Urinary bladder (tissue), 4 donors: Measurements from ENCODE around the gene HOXA7. TPM values are rescaled to one million over a fixed set of nuclear protein-coding genes. Genes with fewer than 3 reads are reported as not detected.

ENCODE experiments used
- DNase-seq: peaks from one replicate; pipeline ENCODE4 v3.0.0-alpha.2; 2015; ENCODE audit errors: extremely low spot score
- H3K27ac ChIP-seq: one replicate; pipeline ENCODE4 v1.5.1; 2013; ENCODE audit warnings: low read depth, mild to moderate bottlenecking, moderate library complexity
- H3K36me3 ChIP-seq: one replicate; pipeline ENCODE4 v1.6.1; 2013; ENCODE audit warnings: mild to moderate bottlenecking, moderate library complexity; ENCODE audit not compliant: insufficient read depth
- H3K4me1 ChIP-seq: one replicate; pipeline ENCODE4 v1.6.1; 2013; ENCODE audit warnings: mild to moderate bottlenecking, moderate library complexity; ENCODE audit not compliant: insufficient read depth
- H3K4me3 ChIP-seq: one replicate; pipeline ENCODE4 v1.5.1; 2013; ENCODE audit warnings: low read depth, low read length
- WGBS: extraction: QIAGEN DNeasy Blood & Tissue Kit; methylation state at CpG from one replicate; pipeline ENCODE4 v1.1.7; 2013; 5-methylcytosine and 5-hydroxymethylcytosine counted together
- polyA plus RNA-seq: library from polyadenylated mRNA; stranded (reverse); fragments of 200-250 nt; gene quantifications from one replicate; pipeline ENCODE4 v1.2.3, GENCODE V29; 2013
- total RNA-seq: library from RNA; depleted of rRNA; stranded (reverse); fragments of >200 nt; gene quantifications from one replicate; pipeline ENCODE4 v1.2.3, GENCODE V29; 2014
- donor health status: healthy with polysubstance abuse.
- donor health status: healthy.

HOXA7 gene
- total and polyA plus RNA-seq, 2 donors = 3.7 to 14.2 TPM

DNA sequence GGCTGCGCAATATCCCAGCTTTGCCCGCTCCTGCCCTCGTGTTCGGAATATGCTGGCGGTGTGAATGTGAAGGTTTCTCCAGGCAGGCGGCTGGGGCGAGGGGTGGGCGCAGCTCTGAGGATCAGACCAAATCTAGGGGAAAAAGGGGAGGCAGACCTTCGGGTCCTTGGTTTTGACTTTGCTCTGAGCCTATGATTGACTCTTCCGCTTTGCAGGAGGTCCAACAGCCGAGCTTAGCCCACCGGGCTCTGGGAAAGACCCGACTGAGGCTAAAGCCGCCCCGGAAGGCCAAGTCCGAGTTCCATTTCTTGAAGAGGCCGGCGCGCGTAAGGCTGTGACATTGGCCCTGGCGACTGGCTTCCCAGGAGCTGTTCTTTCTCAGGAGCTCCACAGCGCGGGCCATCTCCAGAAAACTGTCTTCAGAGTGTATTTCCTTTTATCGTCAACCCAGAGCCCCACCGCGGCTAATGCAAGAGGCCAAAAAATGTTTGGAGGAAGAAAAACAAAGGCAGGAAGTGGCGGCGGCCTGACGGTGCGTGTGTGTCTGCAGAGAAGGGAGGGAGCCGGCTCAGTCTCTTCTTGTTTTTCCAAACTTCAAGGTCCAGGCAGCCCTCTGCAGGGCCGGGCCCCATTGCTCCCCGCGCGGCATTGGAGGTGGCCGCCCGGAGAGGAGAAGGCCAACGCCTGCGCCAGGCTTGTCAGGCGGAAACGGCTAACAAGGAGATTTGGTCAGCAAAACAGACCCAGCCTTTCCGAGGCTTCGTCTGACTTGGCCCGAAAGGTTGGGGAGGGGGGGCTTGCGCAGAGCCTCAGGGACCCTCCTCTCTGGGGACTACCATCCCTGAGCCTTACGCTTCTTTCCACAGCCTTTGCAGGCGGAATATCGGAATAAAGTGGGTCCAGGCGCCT lies 32.2 kb upstream of the HOXA7 start:
- WGBS = 3% methylated on average over 49 of the region's 49 CpGs
- peaks cover 1% of the 10 kb centered on the region for H3K4me1 ChIP-seq

DNA sequence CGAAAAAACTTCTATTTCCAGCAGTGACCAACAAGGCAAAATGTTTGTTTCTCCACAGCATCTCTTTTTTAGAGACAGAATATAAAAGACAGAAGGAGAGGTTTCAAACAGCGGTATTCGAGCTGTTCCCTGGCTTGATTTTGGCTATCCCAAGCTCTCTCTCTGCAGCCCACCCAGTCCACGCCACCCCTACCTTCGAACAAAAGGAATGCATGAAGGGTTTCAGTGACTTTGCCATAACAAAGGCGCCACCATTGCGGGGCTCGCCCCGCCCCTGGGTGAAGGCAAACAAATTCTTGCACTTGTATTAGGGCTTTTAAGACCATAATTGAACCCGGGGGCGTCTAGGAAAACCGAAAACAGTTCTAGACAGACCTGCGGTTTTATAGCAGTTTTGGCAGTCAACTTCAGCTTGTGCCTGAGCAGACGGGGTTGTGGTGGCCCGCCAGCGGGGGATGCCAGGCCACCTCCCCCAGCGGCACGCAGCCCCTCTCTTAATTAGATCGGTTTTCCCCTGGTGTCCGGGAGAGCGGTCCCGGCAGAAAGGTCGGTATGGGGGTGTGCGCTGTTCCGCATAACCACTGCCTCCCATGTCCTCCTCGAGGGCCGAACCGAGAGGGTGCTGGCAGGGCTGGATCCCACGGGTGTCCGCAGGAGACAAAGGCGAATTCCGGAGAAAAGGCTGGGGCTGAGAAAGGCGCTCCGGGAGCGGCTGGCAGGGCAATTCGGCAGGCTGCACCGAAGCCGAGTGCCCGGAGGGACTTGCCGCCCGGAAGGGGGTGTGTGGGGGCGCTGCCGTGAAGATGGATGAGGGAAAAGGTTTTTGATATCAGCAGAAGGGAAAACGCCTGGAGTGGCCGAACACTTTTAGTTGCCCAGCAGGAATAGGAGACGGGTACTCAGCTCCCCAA lies 31.3 kb upstream of the HOXA7 start:
- Histone ChIP-seq H3K4me3 (peak overlapping the region; percentile 54), H3K27ac (peak overlapping the region; percentile 95), H3K4me1 (peaks cover 1% of the 10 kb centered on the region), H3K36me3 (no peaks in the 10 kb centered on the region)
- no peak for DNase-seq
- WGBS = 5% methylated on average over 46 of the region's 46 CpGs

More for the DNA sequence above, 32.2 kb upstream of the HOXA7 start:
- peak overlapping the region; percentile 95 for H3K27ac ChIP-seq
- no peak for DNase-seq
- peak overlapping the region; percentile 54 for H3K4me3 ChIP-seq
- H3K36me3 ChIP-seq = no peaks in the 10 kb centered on the region

DNA sequence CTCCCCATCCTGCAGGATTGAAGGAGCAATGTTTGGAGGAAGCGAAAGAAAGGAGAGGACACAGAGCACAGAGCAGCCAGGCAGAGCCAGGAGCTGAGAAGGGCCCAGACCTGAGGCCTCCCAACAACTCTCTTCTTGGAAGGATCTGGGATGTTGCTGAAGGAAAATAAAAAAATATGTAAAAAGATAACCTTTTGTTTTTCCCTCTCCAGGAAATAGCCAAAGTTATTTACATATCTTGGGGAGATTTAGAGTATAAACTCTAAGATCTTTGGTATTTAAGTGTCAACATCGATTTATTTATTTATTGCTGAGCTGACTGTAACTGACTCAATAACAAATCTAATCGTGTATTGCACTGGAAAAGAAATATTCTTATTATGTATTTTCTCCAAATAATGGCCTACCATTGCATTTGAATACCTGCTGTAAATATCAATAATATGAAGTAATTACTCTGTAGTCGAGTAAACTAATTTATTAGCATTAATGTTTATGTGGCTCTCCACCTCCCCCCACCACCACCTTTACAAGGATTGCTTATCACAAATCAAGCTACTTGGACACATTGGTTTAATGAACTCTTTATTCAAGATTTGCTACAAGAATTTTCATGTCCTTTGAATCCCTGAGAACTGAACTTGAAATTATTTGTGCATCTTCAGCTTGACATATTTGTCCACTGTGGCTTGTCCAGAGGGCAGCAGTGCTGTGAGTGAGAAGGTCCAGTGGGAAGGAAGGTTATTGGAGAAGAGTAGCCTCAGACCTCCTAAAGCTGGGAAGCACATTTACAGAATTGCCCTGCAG lies 30.4 kb upstream of the HOXA7 start:
- Histone ChIP-seq H3K4me1 (peaks cover 1% of the 10 kb centered on the region), H3K4me3 (peak overlapping the region; percentile 57), H3K36me3 (no peaks in the 10 kb centered on the region), H3K27ac (peak overlapping the region; percentile 97)
- DNase-seq = no peak
- 19% methylated on average over 4 of the region's 4 CpGs for WGBS

DNA sequence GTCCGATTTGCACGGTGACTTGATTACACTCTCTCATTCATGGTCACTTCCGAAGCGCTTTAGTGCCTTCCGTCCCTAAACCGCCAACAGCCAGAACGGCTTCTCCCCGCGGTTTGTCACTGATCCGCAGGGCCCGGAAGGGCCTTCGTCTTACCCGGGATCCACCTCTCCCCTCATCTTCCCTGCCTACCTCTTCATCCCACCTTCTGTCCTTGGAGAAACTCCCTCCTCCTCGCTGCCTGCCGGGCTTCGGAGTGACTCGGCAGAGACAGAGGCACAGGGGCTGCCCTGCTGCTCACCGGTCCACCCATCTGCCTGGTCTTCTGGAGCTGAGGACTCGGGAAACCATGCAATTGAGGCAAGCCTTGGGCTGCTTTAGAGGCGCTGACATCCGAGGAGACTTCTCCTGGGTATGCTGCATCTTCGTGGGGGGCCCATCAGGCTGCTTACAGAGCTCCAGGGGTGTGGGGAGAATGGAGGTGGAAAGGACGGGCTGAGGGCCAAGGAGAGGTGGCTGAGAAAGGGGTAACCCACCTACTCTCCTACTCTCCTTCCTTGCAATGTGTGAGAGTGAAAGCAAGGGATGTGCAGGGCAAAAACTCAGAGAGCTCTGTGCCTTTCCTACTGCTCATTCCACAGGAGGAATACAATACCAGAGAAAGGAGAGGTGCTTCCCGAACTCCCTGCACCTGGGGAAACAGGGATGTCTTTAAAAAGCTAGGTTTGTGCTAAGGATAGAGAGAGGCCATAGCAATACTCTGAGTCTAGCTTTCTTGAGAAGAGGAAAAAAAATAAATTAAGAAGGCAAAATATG lies 29.6 kb upstream of the HOXA7 start:
- Histone ChIP-seq H3K4me1 (peaks cover 1% of the 10 kb centered on the region), H3K27ac (peak overlapping the region; percentile 97), H3K4me3 (peak overlapping the region; percentile 57), H3K36me3 (no peaks in the 10 kb centered on the region)
- WGBS = 6% methylated on average over 24 of the region's 24 CpGs
- DNase-seq = no peak

DNA sequence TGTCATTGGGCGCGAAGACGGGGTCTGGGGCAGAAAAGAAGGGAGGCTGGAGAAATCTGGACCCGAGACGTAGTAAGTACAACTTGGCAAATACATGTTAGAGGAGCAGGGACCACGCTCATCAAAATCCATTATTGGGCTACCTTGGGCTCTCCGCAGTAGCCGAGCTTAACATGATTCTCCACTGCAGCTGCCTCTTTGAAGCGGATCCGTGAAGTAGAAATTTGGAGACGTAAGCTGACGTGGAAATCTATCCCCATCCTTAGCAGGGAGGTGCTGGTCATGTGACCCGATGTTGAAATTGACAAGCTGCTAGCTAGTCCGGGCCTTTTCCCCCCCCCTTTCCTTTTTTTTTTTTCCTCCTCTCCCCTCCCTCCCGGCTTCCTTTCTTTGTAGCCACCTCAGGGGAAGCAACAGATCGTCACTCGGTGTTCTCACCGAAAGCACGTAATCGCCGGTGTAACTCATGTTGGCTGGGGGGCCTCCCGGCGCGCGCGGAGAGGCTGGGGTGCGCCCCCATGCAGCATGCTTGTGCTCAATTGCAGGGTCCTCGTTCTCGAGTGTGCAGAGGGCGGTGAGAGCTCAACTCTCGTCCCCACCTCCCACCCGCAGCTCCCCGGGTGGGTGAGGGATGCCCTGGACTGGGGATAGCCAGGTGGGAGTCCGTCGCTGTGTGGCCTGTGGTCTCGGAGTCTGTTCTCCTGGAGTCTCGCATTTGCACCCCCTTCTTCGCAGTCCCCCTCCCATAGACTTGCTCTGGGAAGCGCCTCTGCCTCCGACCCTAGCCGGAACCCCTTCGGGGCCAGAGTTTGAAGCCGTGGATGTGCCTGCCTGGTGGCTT lies 28.8 kb upstream of the HOXA7 start, which contains the start of gene HOXA11:
TSS of gene HOXA11 (minus strand) at position 220 of the 841 bp plus-strand sequence. CDS start at position 132, 88 bp downstream.
- WGBS = 2% methylated on average over 43 of the region's 43 CpGs
- peak; percentile 87 for DNase-seq
- H3K4me1 ChIP-seq = peaks cover 1% of the 10 kb centered on the region
- peak within 1 kb of the TSS; percentile 82 for H3K4me3 ChIP-seq
- H3K36me3 ChIP-seq = no peaks in the 10 kb centered on the region
- peak within 1 kb of the TSS; percentile 97 for H3K27ac ChIP-seq

DNA sequence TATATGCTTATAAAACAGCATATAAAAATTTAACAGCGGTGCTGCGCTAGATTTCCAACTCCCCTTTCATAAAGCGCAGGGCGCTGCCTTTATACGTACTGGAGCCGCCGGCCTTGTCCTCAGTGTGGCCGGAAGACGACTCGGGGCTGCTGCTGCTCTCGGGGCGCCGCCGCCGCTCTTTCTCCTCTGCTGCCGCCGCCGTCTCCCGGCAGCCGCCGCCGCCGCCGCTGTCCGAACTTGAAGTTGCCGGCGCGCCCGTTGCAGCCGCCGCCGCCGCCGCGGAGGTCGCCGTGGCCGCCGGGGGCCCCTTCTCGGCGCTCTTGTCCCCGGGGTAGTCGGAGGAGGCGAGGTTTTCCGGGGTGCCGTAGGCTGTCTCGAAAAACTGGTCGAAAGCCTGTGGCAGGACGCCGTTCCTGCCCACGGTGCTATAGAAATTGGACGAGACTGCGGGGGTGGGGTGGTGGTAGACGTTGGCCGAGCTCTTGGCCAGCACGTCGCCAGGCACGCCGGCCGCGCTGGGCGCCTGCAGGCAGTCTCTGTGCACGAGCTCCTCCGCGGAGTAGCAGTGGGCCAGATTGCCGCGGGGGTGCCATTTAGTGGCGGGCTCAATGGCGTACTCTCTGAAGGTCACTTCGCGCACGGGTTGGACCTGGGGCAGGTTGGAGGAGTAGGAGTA lies 28.0 kb upstream of the HOXA7 start:
- Histone ChIP-seq H3K36me3 (no peaks in the 10 kb centered on the region), H3K4me1 (no peaks in the 10 kb centered on the region), H3K27ac (peak overlapping the region; percentile 95), H3K4me3 (peak overlapping the region; percentile 82)
- under 1% methylated on average over 72 of the region's 72 CpGs for WGBS
- DNase-seq = no peak

GRCh38 chr7:27183682-27184336 lies 27.3 kb upstream of the HOXA7 start:
- Histone ChIP-seq H3K36me3 (no peaks in the 10 kb centered on the region), H3K27ac (peak overlapping the region; percentile 95), H3K4me1 (no peaks in the 10 kb centered on the region), H3K4me3 (peak overlapping the region; percentile 82)
- under 1% methylated on average over 30 of the region's 30 CpGs for WGBS
- no peak for DNase-seq

- Histone ChIP-seq H3K4me3 (peak overlapping the region; percentile 82), H3K36me3 (no peaks in the 10 kb centered on the region), H3K27ac (peak overlapping the region; percentile 63), H3K4me1 (no peaks in the 10 kb centered on the region)
- DNase-seq = no peak
- 10% methylated on average over 39 of the region's 39 CpGs for WGBS
Observed at GRCh38 chr7:27182861-27183681, 26.6 kb upstream of the HOXA7 start.

- 52% methylated on average over 4 of the region's 4 CpGs for WGBS
- Histone ChIP-seq H3K4me1 (no peaks in the 10 kb centered on the region), H3K4me3 (peak overlapping the region; percentile 82), H3K27ac (no peak overlapping the region), H3K36me3 (no peaks in the 10 kb centered on the region)
- DNase-seq = no peak
Observed at GRCh38 chr7:27182285-27182841, 25.9 kb upstream of the HOXA7 start.

- no peak overlapping the region for H3K27ac ChIP-seq
- H3K36me3 ChIP-seq = no peaks in the 10 kb centered on the region
- no peaks in the 10 kb centered on the region for H3K4me1 ChIP-seq
- no peak for DNase-seq
- H3K4me3 ChIP-seq = peak overlapping the region; percentile 11
- WGBS = 57% methylated on average over 4 of the region's 4 CpGs
Observed at GRCh38 chr7:27181795-27182275, 25.4 kb upstream of the HOXA7 start.
